ENCODE results near the gene ZNF609. TPM values are rescaled to one million over a fixed set of nuclear protein-coding genes. Genes with fewer than 3 reads are reported as not detected.
A peak's percentile ranks its signal among the peaks of the same experiment; 100 is the strongest.

ZNF609 gene
- total and polyA plus RNA-seq, 2 of the 13 experiments (the other 11 are each of a cell fraction or from before 2014, with no cell fraction given): 8.9 to 9.9 TPM

DNA sequence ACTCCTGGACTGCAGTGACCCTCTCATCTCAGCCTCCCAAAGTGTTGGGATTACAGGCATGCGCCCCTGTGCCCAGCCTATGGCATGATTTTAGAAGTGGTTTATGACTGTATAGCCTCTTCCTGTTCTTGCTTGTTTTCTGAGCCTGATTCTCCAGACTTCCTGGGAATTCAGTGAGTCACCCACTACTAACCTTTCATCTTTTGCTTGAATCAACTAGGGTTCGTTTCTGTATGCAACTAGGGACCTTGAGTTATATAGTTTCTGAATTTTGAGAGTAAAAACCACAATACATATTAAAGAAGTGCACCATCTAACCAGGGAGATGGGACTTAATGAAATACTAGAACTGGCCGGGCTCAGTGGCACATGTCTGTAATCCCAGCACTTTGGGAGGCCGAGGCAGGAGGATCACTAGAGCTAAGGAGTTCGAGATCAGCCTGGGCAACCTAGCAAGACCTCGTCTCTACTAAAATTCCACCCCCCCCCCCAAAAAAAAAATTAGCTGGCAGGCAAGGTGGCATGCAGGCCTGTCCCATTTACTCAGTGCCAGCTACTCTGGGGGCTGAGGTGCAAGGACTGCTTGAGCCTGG lies 76.0 kb downstream of the ZNF609 start (continued):
- no peak for TF ChIP-seq HNF4G (IDR thresholded peaks at IDR 0.05; ENCODE audit: borderline replicate concordance, low read depth, low read length)
- TF ChIP-seq HNF4G (CRISPR knock-in tag; IDR thresholded peaks at IDR 0.05; ENCODE audit: borderline replicate concordance, low read depth): no peak
- TF ChIP-seq RARA (CRISPR knock-in tag; IDR thresholded peaks at IDR 0.05): peak; percentile 57
- TF ChIP-seq ZNF891 (CRISPR knock-in tag; IDR thresholded peaks at IDR 0.05): no peak
- TF ChIP-seq EZH2 (conservative IDR thresholded peaks at IDR 0.05; ENCODE audit: low read depth, low read length): no peak
- TF ChIP-seq, protein P1, sequence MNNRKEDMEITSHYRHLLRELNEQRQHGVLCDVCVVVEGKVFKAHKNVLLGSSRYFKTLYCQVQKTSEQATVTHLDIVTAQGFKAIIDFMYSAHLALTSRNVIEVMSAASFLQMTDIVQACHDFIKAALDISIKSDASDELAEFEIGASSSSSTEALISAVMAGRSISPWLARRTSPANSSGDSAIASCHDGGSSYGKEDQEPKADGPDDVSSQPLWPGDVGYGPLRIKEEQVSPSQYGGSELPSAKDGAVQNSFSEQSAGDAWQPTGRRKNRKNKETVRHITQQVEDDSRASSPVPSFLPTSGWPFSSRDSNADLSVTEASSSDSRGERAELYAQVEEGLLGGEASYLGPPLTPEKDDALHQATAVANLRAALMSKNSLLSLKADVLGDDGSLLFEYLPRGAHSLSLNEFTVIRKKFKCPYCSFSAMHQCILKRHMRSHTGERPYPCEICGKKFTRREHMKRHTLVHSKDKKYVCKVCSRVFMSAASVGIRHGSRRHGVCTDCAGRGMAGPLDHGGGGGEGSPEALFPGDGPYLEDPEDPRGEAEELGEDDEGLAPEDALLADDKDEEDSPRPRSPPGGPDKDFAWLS (CRISPR knock-in tag; IDR thresholded peaks at IDR 0.05; ENCODE audit: borderline replicate concordance): no peak
- no peak for TF ChIP-seq ZKSCAN5 (CRISPR knock-in tag; IDR thresholded peaks at IDR 0.05)
- TF ChIP-seq, protein P2, sequence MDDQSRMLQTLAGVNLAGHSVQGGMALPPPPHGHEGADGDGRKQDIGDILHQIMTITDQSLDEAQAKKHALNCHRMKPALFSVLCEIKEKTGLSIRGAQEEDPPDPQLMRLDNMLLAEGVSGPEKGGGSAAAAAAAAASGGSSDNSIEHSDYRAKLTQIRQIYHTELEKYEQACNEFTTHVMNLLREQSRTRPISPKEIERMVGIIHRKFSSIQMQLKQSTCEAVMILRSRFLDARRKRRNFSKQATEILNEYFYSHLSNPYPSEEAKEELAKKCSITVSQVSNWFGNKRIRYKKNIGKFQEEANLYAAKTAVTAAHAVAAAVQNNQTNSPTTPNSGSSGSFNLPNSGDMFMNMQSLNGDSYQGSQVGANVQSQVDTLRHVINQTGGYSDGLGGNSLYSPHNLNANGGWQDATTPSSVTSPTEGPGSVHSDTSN (CRISPR knock-in tag; IDR thresholded peaks at IDR 0.05; ENCODE audit: borderline replicate concordance): no peak
- peak; percentile 56; the same call in 1 of the 2 replicates for TF ChIP-seq ELF1 (CRISPR knock-in tag; IDR thresholded peaks at IDR 0.05)
- no peak for TF ChIP-seq MTA1 (CRISPR knock-in tag; IDR thresholded peaks at IDR 0.05; ENCODE audit: borderline replicate concordance)
- TF ChIP-seq, protein P3, sequence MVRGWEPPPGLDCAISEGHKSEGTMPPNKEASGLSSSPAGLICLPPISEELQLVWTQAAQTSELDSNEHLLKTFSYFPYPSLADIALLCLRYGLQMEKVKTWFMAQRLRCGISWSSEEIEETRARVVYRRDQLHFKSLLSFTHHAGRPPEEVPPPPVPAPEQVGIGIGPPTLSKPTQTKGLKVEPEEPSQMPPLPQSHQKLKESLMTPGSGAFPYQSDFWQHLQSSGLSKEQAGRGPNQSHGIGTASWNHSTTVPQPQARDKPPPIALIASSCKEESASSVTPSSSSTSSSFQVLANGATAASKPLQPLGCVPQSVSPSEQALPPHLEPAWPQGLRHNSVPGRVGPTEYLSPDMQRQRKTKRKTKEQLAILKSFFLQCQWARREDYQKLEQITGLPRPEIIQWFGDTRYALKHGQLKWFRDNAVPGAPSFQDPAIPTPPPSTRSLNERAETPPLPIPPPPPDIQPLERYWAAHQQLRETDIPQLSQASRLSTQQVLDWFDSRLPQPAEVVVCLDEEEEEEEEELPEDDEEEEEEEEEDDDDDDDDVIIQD (CRISPR knock-in tag; IDR thresholded peaks at IDR 0.05; ENCODE audit: low read depth): peak; percentile 76; the same call in 1 of the 2 replicates
- TF ChIP-seq, protein P4, sequence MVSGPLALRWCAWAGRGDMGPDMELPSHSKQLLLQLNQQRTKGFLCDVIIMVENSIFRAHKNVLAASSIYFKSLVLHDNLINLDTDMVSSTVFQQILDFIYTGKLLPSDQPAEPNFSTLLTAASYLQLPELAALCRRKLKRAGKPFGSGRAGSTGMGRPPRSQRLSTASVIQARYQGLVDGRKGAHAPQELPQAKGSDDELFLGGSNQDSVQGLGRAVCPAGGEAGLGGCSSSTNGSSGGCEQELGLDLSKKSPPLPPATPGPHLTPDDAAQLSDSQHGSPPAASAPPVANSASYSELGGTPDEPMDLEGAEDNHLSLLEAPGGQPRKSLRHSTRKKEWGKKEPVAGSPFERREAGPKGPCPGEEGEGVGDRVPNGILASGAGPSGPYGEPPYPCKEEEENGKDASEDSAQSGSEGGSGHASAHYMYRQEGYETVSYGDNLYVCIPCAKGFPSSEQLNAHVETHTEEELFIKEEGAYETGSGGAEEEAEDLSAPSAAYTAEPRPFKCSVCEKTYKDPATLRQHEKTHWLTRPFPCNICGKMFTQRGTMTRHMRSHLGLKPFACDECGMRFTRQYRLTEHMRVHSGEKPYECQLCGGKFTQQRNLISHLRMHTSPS (CRISPR knock-in tag; IDR thresholded peaks at IDR 0.05; ENCODE audit: low read depth): peak; percentile 49; the same call in 1 of the 2 replicates
- TF ChIP-seq HHEX (CRISPR knock-in tag; IDR thresholded peaks at IDR 0.05): no peak
- TF ChIP-seq ETV5 (CRISPR knock-in tag; IDR thresholded peaks at IDR 0.05; ENCODE audit: borderline replicate concordance): peak; percentile 80; the same call in 1 of the 2 replicates
- TF ChIP-seq, protein P5, sequence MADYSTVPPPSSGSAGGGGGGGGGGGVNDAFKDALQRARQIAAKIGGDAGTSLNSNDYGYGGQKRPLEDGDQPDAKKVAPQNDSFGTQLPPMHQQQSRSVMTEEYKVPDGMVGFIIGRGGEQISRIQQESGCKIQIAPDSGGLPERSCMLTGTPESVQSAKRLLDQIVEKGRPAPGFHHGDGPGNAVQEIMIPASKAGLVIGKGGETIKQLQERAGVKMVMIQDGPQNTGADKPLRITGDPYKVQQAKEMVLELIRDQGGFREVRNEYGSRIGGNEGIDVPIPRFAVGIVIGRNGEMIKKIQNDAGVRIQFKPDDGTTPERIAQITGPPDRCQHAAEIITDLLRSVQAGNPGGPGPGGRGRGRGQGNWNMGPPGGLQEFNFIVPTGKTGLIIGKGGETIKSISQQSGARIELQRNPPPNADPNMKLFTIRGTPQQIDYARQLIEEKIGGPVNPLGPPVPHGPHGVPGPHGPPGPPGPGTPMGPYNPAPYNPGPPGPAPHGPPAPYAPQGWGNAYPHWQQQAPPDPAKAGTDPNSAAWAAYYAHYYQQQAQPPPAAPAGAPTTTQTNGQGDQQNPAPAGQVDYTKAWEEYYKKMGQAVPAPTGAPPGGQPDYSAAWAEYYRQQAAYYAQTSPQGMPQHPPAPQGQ (CRISPR knock-in tag; IDR thresholded peaks at IDR 0.05; ENCODE audit: borderline replicate concordance): no peak
- TF ChIP-seq, protein P6, sequence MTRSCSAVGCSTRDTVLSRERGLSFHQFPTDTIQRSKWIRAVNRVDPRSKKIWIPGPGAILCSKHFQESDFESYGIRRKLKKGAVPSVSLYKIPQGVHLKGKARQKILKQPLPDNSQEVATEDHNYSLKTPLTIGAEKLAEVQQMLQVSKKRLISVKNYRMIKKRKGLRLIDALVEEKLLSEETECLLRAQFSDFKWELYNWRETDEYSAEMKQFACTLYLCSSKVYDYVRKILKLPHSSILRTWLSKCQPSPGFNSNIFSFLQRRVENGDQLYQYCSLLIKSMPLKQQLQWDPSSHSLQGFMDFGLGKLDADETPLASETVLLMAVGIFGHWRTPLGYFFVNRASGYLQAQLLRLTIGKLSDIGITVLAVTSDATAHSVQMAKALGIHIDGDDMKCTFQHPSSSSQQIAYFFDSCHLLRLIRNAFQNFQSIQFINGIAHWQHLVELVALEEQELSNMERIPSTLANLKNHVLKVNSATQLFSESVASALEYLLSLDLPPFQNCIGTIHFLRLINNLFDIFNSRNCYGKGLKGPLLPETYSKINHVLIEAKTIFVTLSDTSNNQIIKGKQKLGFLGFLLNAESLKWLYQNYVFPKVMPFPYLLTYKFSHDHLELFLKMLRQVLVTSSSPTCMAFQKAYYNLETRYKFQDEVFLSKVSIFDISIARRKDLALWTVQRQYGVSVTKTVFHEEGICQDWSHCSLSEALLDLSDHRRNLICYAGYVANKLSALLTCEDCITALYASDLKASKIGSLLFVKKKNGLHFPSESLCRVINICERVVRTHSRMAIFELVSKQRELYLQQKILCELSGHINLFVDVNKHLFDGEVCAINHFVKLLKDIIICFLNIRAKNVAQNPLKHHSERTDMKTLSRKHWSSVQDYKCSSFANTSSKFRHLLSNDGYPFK (CRISPR knock-in tag; IDR thresholded peaks at IDR 0.05; ENCODE audit: borderline replicate concordance): no peak
- no peak for TF ChIP-seq ZNF547 (CRISPR knock-in tag; IDR thresholded peaks at IDR 0.05)
